ENCODE results near the gene PDS5B. TPM values are rescaled to one million over a fixed set of nuclear protein-coding genes. Genes with fewer than 3 reads are reported as not detected.

PDS5B gene
- total and polyA plus RNA-seq, 2 experiments from 2014 or later, result 13.4 to 14.2 TPM

- WGBS, 2 experiments (ENCODE audit: low coverage in 1 of 2, low lambda C conversion rate in 2 of 2, missing lambda C conversion rate in 2 of 2), result 0 to 13% methylated on average over 1 of the region's 1 CpG
- Histone ChIP-seq H3K27ac (no peak overlapping the region), H3K27me3 (replicated peaks; ENCODE audit: insufficient read depth) (no peaks in the 10 kb centered on the region), H3K79me2 (ENCODE audit: insufficient read depth) (no peaks in the 10 kb centered on the region), H3K4me2 (ENCODE audit: unreplicated experiment) (no peak overlapping the region), H3K36me3 (ENCODE audit: low read depth) (no peaks in the 10 kb centered on the region), H3K4me1 (ENCODE audit: insufficient read depth) (no peaks in the 10 kb centered on the region), H3F3A (ENCODE audit: insufficient read depth) (no peaks in the 10 kb centered on the region), H2AFZ (no peak overlapping the region), H3K9ac (no peak overlapping the region), H3K4me3 (no peak overlapping the region), H4K20me1 (ENCODE audit: insufficient read depth) (no peaks in the 10 kb centered on the region), H3K9me2 (ENCODE audit: insufficient read depth) (0 out of 2 replicates have a peak, but pooled peaks cover 2% of the 10 kb centered on the region), H3K9me3 (ENCODE audit: low read depth) (no peaks in the 10 kb centered on the region)
- no peak for TF ChIP-seq EZH2 (IDR thresholded peaks at IDR 0.05; ENCODE audit: insufficient read depth, poor library complexity, severe bottlenecking)
- TF ChIP-seq EZH2phosphoT487 (IDR thresholded peaks at IDR 0.05; ENCODE audit: insufficient read depth, low read depth), result no peak
- in situ Hi-C loops (cut with MboI), result no loop called here
- no peak for DNase-seq
Observed at GRCh38 chr13:32796754-32797153, 210.5 kb downstream of the PDS5B start.

- no peaks in the 10 kb centered on the region for H3K9me2 ChIP-seq (ENCODE audit: insufficient read depth)
- no peaks in the 10 kb centered on the region for H3K9me3 ChIP-seq (ENCODE audit: low read depth)
- WGBS, 2 experiments (ENCODE audit: low coverage in 1 of 2, low lambda C conversion rate in 2 of 2, missing lambda C conversion rate in 2 of 2), result 80 to 88% methylated on average over 3 of the region's 3 CpGs
- H3K4me1 ChIP-seq (ENCODE audit: insufficient read depth), result no peaks in the 10 kb centered on the region
- H2AFZ ChIP-seq, result peak overlapping the region; percentile 38; the same call in 1 of the 2 replicates
- TF ChIP-seq EZH2phosphoT487 (IDR thresholded peaks at IDR 0.05; ENCODE audit: insufficient read depth, low read depth), result no peak
- no peak for TF ChIP-seq EZH2 (IDR thresholded peaks at IDR 0.05; ENCODE audit: insufficient read depth, poor library complexity, severe bottlenecking)
- no peak overlapping the region for H3K27ac ChIP-seq
- no peak overlapping the region for H3K4me2 ChIP-seq (ENCODE audit: unreplicated experiment)
- no peaks in the 10 kb centered on the region for H3K36me3 ChIP-seq (ENCODE audit: low read depth)
- DNase-seq, result peak; percentile 4
- no peak overlapping the region for H3K9ac ChIP-seq
- H4K20me1 ChIP-seq (ENCODE audit: insufficient read depth), result no peaks in the 10 kb centered on the region
- H3K79me2 ChIP-seq (ENCODE audit: insufficient read depth), result no peaks in the 10 kb centered on the region
- H3K4me3 ChIP-seq, result no peak overlapping the region
- H3F3A ChIP-seq (ENCODE audit: insufficient read depth), result no peaks in the 10 kb centered on the region
- in situ Hi-C loops (cut with MboI), result no loop called here
- no peaks in the 10 kb centered on the region for H3K27me3 ChIP-seq (replicated peaks; ENCODE audit: insufficient read depth)
Observed at GRCh38 chr13:32802159-32802558, 215.9 kb downstream of the PDS5B start.

GRCh38 chr13:32804673-32805230, 218.5 kb downstream of the PDS5B start:
- WGBS, 2 experiments (ENCODE audit: low coverage in 1 of 2, low lambda C conversion rate in 2 of 2, missing lambda C conversion rate in 2 of 2), result 75 to 82% methylated on average over 5 of the region's 5 CpGs
- H3K9me3 ChIP-seq (ENCODE audit: low read depth), result no peaks in the 10 kb centered on the region
- TF ChIP-seq EZH2 (IDR thresholded peaks at IDR 0.05; ENCODE audit: insufficient read depth, poor library complexity, severe bottlenecking) (no peak), EZH2phosphoT487 (IDR thresholded peaks at IDR 0.05; ENCODE audit: insufficient read depth, low read depth) (no peak)
- H3K36me3 ChIP-seq (ENCODE audit: low read depth), result no peaks in the 10 kb centered on the region
- no peaks in the 10 kb centered on the region for H3K27me3 ChIP-seq (replicated peaks; ENCODE audit: insufficient read depth)
- peak; percentile 16 for DNase-seq
- H3K4me3 ChIP-seq, result no peak overlapping the region
- no peaks in the 10 kb centered on the region for H3K9me2 ChIP-seq (ENCODE audit: insufficient read depth)
- no peaks in the 10 kb centered on the region for H4K20me1 ChIP-seq (ENCODE audit: insufficient read depth)
- no peaks in the 10 kb centered on the region for H3K79me2 ChIP-seq (ENCODE audit: insufficient read depth)
- H3K4me2 ChIP-seq (ENCODE audit: unreplicated experiment), result no peak overlapping the region
- peak overlapping the region; percentile 55 for H2AFZ ChIP-seq
- no peak overlapping the region for H3K27ac ChIP-seq
- H3K4me1 ChIP-seq (ENCODE audit: insufficient read depth), result no peaks in the 10 kb centered on the region
- in situ Hi-C loops (cut with MboI), result no loop called here
- H3F3A ChIP-seq (ENCODE audit: insufficient read depth), result no peaks in the 10 kb centered on the region
- no peak overlapping the region for H3K9ac ChIP-seq

DNA sequence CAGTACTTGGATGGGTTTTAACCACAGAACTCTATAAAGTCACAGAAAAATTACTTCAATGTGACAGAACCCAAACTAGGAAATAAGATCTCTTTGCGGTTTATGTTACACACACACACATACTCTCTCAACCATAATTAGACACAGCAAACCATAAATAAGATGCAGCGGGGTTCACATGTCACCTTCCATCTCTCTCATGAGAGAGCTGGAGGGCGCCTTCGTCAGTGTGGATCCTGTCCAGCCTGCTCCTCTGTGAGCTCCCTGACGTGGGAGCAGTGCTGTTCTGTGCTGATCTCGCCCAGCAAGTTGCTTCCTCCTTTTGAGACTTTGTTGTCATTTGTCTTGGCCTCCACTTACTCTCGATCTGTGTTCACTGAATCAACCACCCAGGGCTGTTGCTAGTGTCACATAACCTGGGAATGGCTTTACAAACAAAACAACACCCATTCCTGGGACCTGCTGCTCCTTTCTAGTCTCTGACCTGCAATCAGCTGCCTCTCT, 225.1 kb downstream of the PDS5B start:
- TF ChIP-seq EZH2 (IDR thresholded peaks at IDR 0.05; ENCODE audit: insufficient read depth, poor library complexity, severe bottlenecking) (no peak), EZH2phosphoT487 (IDR thresholded peaks at IDR 0.05; ENCODE audit: insufficient read depth, low read depth) (no peak)
- Histone ChIP-seq H3K9me3 (ENCODE audit: low read depth) (no peaks in the 10 kb centered on the region), H3F3A (ENCODE audit: insufficient read depth) (no peaks in the 10 kb centered on the region), H2AFZ (no peak overlapping the region), H3K4me3 (no peak overlapping the region), H3K9me2 (ENCODE audit: insufficient read depth) (no peaks in the 10 kb centered on the region), H3K4me2 (ENCODE audit: unreplicated experiment) (no peak overlapping the region), H3K36me3 (ENCODE audit: low read depth) (no peaks in the 10 kb centered on the region), H3K27me3 (replicated peaks; ENCODE audit: insufficient read depth) (no peaks in the 10 kb centered on the region), H3K79me2 (ENCODE audit: insufficient read depth) (no peaks in the 10 kb centered on the region), H3K4me1 (ENCODE audit: insufficient read depth) (no peaks in the 10 kb centered on the region), H3K27ac (no peak overlapping the region), H4K20me1 (ENCODE audit: insufficient read depth) (no peaks in the 10 kb centered on the region), H3K9ac (no peak overlapping the region)
- in situ Hi-C loops (cut with MboI), result no loop called here
- 8 to 14% methylated on average over 7 of the region's 7 CpGs for WGBS, 2 experiments (ENCODE audit: low coverage in 1 of 2, low lambda C conversion rate in 2 of 2, missing lambda C conversion rate in 2 of 2)
- DNase-seq, result peak; percentile 52
